Transverse colon (tissue), 4 donors: Measurements from ENCODE around the gene SORCS3. TPM values are rescaled to one million over a fixed set of nuclear protein-coding genes. Genes with fewer than 3 reads are reported as not detected.

ENCODE experiments used
- DNase-seq: peaks from one replicate; pipeline ENCODE4 v3.0.0-alpha.2; 2019
- H3K27ac ChIP-seq, 4 donors: fragments of 200-600 bp; sonication (generic); 2 replicates each; pipeline ENCODE4 v1.5.1; 2016 to 2018; ENCODE audit warnings: inconsistent platforms in 4 of 4
- H3K27me3 ChIP-seq: fragments of 200-600 bp; sonication (generic); 2 replicates; pipeline ENCODE4 v1.5.1; 2017; ENCODE audit warnings: inconsistent platforms
- H3K36me3 ChIP-seq, 4 donors: fragments of 200-600 bp; sonication (generic); 2 replicates each; pipeline ENCODE4 v1.5.1; 2017 to 2019; ENCODE audit warnings: inconsistent platforms in 4 of 4
- H3K4me1 ChIP-seq, 4 donors: fragments of 200-600 bp; sonication (generic); 2 replicates each; pipeline ENCODE4 v1.5.1; 2017 to 2020; ENCODE audit warnings: inconsistent platforms in 4 of 4
- H3K4me3 ChIP-seq, 4 donors: fragments of 200-600 bp; sonication (generic); 1 replicate in 1 of 4; 2 replicates in 3 of 4; pipeline versions ENCODE4 v1.5.1 to v1.6.1; 2017 to 2019; ENCODE audit warnings: inconsistent platforms in 4 of 4
- H3K9me3 ChIP-seq, 2 donors: fragments of 200-600 bp; sonication (generic); 2 replicates each; pipeline ENCODE4 v1.5.1; 2017 to 2019; ENCODE audit warnings: inconsistent platforms in 2 of 2
- CTCF ChIP-seq, 5 experiments: fragments of 200-600 bp in 3 of 5; fragments of 450-650 bp in 2 of 5; sonication (generic) in 3 of 5; IDR thresholded peaks; 1 replicate in 2 of 5; 2 replicates in 3 of 5; pipeline ENCODE4 v1.5.1; 2016 to 2017; ENCODE audit warnings: antibody characterized with exemption in 5 of 5, inconsistent platforms in 3 of 5, mild to moderate bottlenecking in 2 of 5, moderate library complexity in 1 of 5
- EP300 ChIP-seq: sonication (generic); formaldehyde crosslinking; IDR thresholded peaks from one replicate; pipeline ENCODE4 v1.6.1; 2017; ENCODE audit warnings: antibody characterized with exemption, low read depth
- POLR2A ChIP-seq: fragments of 450-650 bp; IDR thresholded peaks from one replicate; pipeline ENCODE4 v1.6.1; 2016; ENCODE audit warnings: antibody characterized with exemption, mild to moderate bottlenecking, moderate library complexity
- POLR2AphosphoS5 ChIP-seq, 3 donors: sonication (generic); formaldehyde crosslinking; IDR thresholded peaks; one replicate each; pipeline ENCODE4 v1.6.1; 2016; ENCODE audit warnings: antibody characterized with exemption in 3 of 3
- WGBS, 2 donors: methylation state at CpG; one replicate each; pipeline ENCODE4 v1.1.5; 2018; ENCODE audit warnings: low coverage in 1 of 2; 5-methylcytosine and 5-hydroxymethylcytosine counted together
- in situ Hi-C, 4 donors: fragments of 200-750 bp; cut with MboI; loops; one replicate each; pipeline versions ENCODE4 v1.15.0 to v1.15.1; 2017; ENCODE audit warnings: low sequenced_read_pairs in 3 of 4, low pct_ligation_motif_present in 1 of 4, low pct_unique_long_range_greater_than_20kb in 1 of 4
- intact Hi-C: fragments of 100-400 bp; cut with DNase I; formaldehyde crosslinking; loops from one replicate; pipeline ENCODE4 v1.15.1; 2023; ENCODE audit warnings: low total_unique reads
- total RNA-seq, 4 donors: library from RNA; depleted of rRNA; stranded (reverse); fragments of >200 nt; gene quantifications; one replicate each; pipeline ENCODE4 v1.1.0, GENCODE V29; 2016

Gene SORCS3
- total RNA-seq, 4 donors from 2014 or later, result 0.14 to 0.32 TPM; not detected in 2

DNA sequence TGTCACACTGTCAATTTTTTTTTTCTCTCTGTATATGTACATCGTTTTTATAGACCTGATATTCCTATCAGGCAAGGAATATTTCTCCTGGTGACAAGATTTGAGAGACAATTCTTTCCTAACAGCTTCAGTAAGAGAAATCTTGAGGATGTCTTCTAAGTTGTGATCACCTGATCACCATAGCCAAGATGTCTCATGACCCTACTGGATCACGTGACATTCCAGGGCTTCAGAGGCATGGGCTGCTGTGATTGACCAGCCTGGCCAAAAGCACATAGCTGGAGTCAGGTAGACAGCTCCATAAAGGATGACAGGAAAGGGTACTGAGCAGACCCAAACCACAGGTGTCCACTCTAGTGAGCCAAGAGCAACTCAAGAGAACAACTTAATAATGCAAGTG is 444.9 kb downstream of the SORCS3 start:
- Histone ChIP-seq H3K27ac (no peak overlapping the region), H3K36me3 (no peaks in the 10 kb centered on the region), H3K4me3 (no peak overlapping the region), H3K9me3 (no peaks in the 10 kb centered on the region), H3K4me1 (no peaks in the 10 kb centered on the region), H3K27me3 (no peaks in the 10 kb centered on the region)
- no peak for TF ChIP-seq CTCF (IDR thresholded peaks at IDR 0.05)
- no peak for TF ChIP-seq POLR2AphosphoS5 (IDR thresholded peaks at IDR 0.05)
- no peak for TF ChIP-seq POLR2A
- TF ChIP-seq EP300, result no peak
- intact Hi-C loops (no loop called here), in situ Hi-C loops (no loop called here)
- 69% methylated on average over 2 of the region's 2 CpGs; no CpG with 5 or more reads in 1 of the 2 donors for WGBS, 2 donors
- DNase-seq, result no peak

DNA sequence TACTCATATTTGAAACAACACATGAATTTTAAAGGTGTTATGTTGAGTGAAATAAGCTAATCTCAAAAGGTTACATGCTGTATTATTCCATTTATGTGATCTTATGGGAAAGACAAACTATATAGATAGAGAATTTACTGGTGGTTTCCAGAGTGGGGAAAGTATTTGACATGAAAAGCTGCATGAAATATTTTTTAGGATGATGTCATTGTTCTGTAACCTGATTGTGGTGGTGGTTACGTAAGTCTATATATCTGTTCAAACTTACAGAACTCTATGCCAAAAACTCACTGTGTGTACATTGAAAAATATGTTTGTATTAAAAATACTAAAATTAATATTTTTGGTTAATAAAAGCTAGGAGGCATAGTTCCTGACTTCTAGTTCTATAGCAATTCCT is 453.0 kb downstream of the SORCS3 start:
- TF ChIP-seq POLR2A (no peak), EP300 (no peak), POLR2AphosphoS5 (IDR thresholded peaks at IDR 0.05) (no peak), CTCF (IDR thresholded peaks at IDR 0.05) (no peak)
- H3K4me1 ChIP-seq, result no peaks in the 10 kb centered on the region
- H3K9me3 ChIP-seq, result no peaks in the 10 kb centered on the region
- H3K36me3 ChIP-seq, result no peaks in the 10 kb centered on the region
- no peak overlapping the region for H3K4me3 ChIP-seq
- intact Hi-C loops, result no loop called here
- no peak overlapping the region for H3K27ac ChIP-seq
- H3K27me3 ChIP-seq, result no peaks in the 10 kb centered on the region
- no peak for DNase-seq
- in situ Hi-C loops, result no loop called here
- 83 to 91% methylated on average over 1 of the region's 1 CpG for WGBS, 2 donors

GRCh38 chr10:105096316-105096715 is 455.2 kb downstream of the SORCS3 start:
- no peaks in the 10 kb centered on the region for H3K27me3 ChIP-seq
- no peak for DNase-seq
- no peaks in the 10 kb centered on the region for H3K36me3 ChIP-seq
- H3K9me3 ChIP-seq, result no peaks in the 10 kb centered on the region
- in situ Hi-C loops, result no loop called here
- H3K27ac ChIP-seq, result no peak overlapping the region
- intact Hi-C loops, result no loop called here
- TF ChIP-seq POLR2AphosphoS5 (IDR thresholded peaks at IDR 0.05), result no peak
- no peak for TF ChIP-seq CTCF (IDR thresholded peaks at IDR 0.05)
- TF ChIP-seq POLR2A, result no peak
- no peak for TF ChIP-seq EP300
- 69 to 86% methylated on average over 1 to 3 of the region's 3 CpGs for WGBS, 2 donors
- no peaks in the 10 kb centered on the region for H3K4me1 ChIP-seq
- H3K4me3 ChIP-seq, result no peak overlapping the region

GRCh38 chr10:105102977-105103376 is 461.9 kb downstream of the SORCS3 start:
- H3K4me1 ChIP-seq, result no peaks in the 10 kb centered on the region
- H3K9me3 ChIP-seq, result no peaks in the 10 kb centered on the region
- intact Hi-C loops (loop anchor here (10.0 kb wide), 1 partner anchor 222 kb away; no protein-coding TSS in a partner anchor), in situ Hi-C loops (no loop called here)
- H3K27me3 ChIP-seq, result no peaks in the 10 kb centered on the region
- 48 to 66% methylated on average over 4 to 6 of the region's 6 CpGs for WGBS, 2 donors
- H3K4me3 ChIP-seq, result no peak overlapping the region
- H3K36me3 ChIP-seq, result no peaks in the 10 kb centered on the region
- TF ChIP-seq POLR2A (no peak), CTCF (IDR thresholded peaks at IDR 0.05) (no peak), POLR2AphosphoS5 (IDR thresholded peaks at IDR 0.05) (no peak), EP300 (no peak)
- no peak overlapping the region for H3K27ac ChIP-seq
- DNase-seq, result no peak
